IPS-NIHi11 (cell line): Measurements from ENCODE around the gene COBLL1.

Experiments used
- DNase-seq: peaks from one replicate; pipeline ENCODE4 v3.0.0; 2012; ENCODE audit warnings: mixed read lengths, low spot score

Gene COBLL1

GRCh38 chr2:164823126-164823525, 18.5 kb downstream of the COBLL1 start:
- DNase-seq = no peak

GRCh38 chr2:164821338-164821737, 20.3 kb downstream of the COBLL1 start:
- DNase-seq = no peak

GRCh38 chr2:164818149-164819136, 23.2 kb downstream of the COBLL1 start:
- no peak for DNase-seq

- DNase-seq = no peak
Observed at GRCh38 chr2:164816900-164817299, 24.7 kb downstream of the COBLL1 start.

- no peak for DNase-seq
Observed at GRCh38 chr2:164816046-164816445, 25.6 kb downstream of the COBLL1 start.

- DNase-seq = no peak
Observed at GRCh38 chr2:164815071-164815793, 26.4 kb downstream of the COBLL1 start.

- no peak for DNase-seq
Observed at GRCh38 chr2:164813535-164813934, 28.1 kb downstream of the COBLL1 start.

- DNase-seq = no peak
Observed at GRCh38 chr2:164812378-164812777, 29.2 kb downstream of the COBLL1 start.

GRCh38 chr2:164811819-164812218, 29.8 kb downstream of the COBLL1 start:
- no peak for DNase-seq

GRCh38 chr2:164810843-164811242, 30.8 kb downstream of the COBLL1 start:
- DNase-seq = no peak

GRCh38 chr2:164808776-164809175, 32.8 kb downstream of the COBLL1 start:
- no peak for DNase-seq

GRCh38 chr2:164803776-164804466, 37.7 kb downstream of the COBLL1 start:
- DNase-seq = no peak

GRCh38 chr2:164802095-164802707, 39.4 kb downstream of the COBLL1 start:
- no peak for DNase-seq

- DNase-seq = no peak
Observed at GRCh38 chr2:164800572-164800971, 41.1 kb downstream of the COBLL1 start.

GRCh38 chr2:164797627-164798026, 44.0 kb downstream of the COBLL1 start:
- no peak for DNase-seq

GRCh38 chr2:164796999-164797398, 44.6 kb downstream of the COBLL1 start:
- DNase-seq = no peak

GRCh38 chr2:164794432-164795231, 47.0 kb downstream of the COBLL1 start:
- no peak for DNase-seq

GRCh38 chr2:164794016-164794415, 47.6 kb downstream of the COBLL1 start:
- DNase-seq = no peak

- no peak for DNase-seq
Observed at GRCh38 chr2:164793529-164793928, 48.1 kb downstream of the COBLL1 start.

GRCh38 chr2:164792316-164793170, 49.1 kb downstream of the COBLL1 start:
- no peak for DNase-seq
